MM.1S (cell line): ENCODE data around the gene SLC9A5.

ENCODE experiments used
- DNase-seq: peaks from one replicate; pipeline ENCODE4 v3.0.0-alpha.2; 2015
- H2AFZ ChIP-seq: fragments of 300-600 bp; sonication (generic); 2 replicates; pipeline ENCODE4 v1.6.0; 2016; ENCODE audit warnings: antibody characterized with exemption, low read length
- H3F3A ChIP-seq: fragments of 300-600 bp; sonication (generic); 2 replicates; pipeline ENCODE4 v1.6.1; 2016; ENCODE audit warnings: mild to moderate bottlenecking, antibody characterized with exemption, low read length, moderate library complexity, mixed read lengths; ENCODE audit not compliant: insufficient read depth
- H3K27ac ChIP-seq: fragments of 300-600 bp; sonication (generic); 2 replicates; pipeline ENCODE4 v1.5.1; 2016; ENCODE audit warnings: mild to moderate bottlenecking, low read length
- H3K27me3 ChIP-seq: fragments of 300-600 bp; sonication (generic); replicated peaks from 2 replicates; pipeline ENCODE4 v1.6.0; 2016; ENCODE audit warnings: low read length; ENCODE audit not compliant: insufficient read depth
- H3K36me3 ChIP-seq: fragments of 300-600 bp; sonication (generic); replicated peaks from 2 replicates; pipeline ENCODE4 v1.6.1; 2016; ENCODE audit warnings: mild to moderate bottlenecking, low read length, mixed read lengths; ENCODE audit not compliant: insufficient read depth
- H3K4me1 ChIP-seq: fragments of 300-600 bp; sonication (generic); 2 replicates; pipeline ENCODE4 v1.6.1; 2016; ENCODE audit warnings: low read length, mixed read lengths
- H3K4me2 ChIP-seq: fragments of 300-600 bp; sonication (generic); 2 replicates; pipeline ENCODE4 v1.6.0; 2016; ENCODE audit warnings: low read depth, low read length
- H3K4me3 ChIP-seq: fragments of 300-600 bp; sonication (generic); 2 replicates; pipeline ENCODE4 v1.5.1; 2016; ENCODE audit warnings: low read length, mixed read lengths
- H3K79me2 ChIP-seq: fragments of 300-600 bp; sonication (generic); 2 replicates; pipeline ENCODE4 v1.6.1; 2016; ENCODE audit warnings: mixed run types, low read length, mixed read lengths
- H3K9ac ChIP-seq: fragments of 300-600 bp; sonication (generic); 2 replicates; pipeline ENCODE4 v1.6.1; 2016; ENCODE audit warnings: low read length, mixed read lengths
- H3K9me2 ChIP-seq: fragments of 300-600 bp; sonication (generic); replicated peaks from 2 replicates; pipeline ENCODE4 v1.6.1; 2016; ENCODE audit warnings: mild to moderate bottlenecking, low read length, mixed read lengths; ENCODE audit not compliant: insufficient read depth
- H3K9me3 ChIP-seq: fragments of 300-600 bp; sonication (generic); replicated peaks from 2 replicates; pipeline ENCODE4 v1.6.1; 2016; ENCODE audit warnings: mild to moderate bottlenecking, low read length, mixed read lengths; ENCODE audit not compliant: insufficient read depth
- H4K20me1 ChIP-seq: fragments of 300-600 bp; sonication (generic); 2 replicates; pipeline ENCODE4 v1.6.1; 2016; ENCODE audit warnings: mild to moderate bottlenecking, low read length, moderate library complexity, mixed read lengths; ENCODE audit not compliant: insufficient read depth
- CTCF ChIP-seq: fragments of 300-600 bp; sonication (generic); IDR thresholded peaks from 2 replicates; pipeline ENCODE4 v1.5.1; 2016; ENCODE audit warnings: antibody characterized with exemption, low read length, mixed read lengths
- EZH2 ChIP-seq: fragments of 300-600 bp; sonication (generic); optimal IDR thresholded peaks from 2 replicates; pipeline ENCODE3; 2017; ENCODE audit warnings: low read depth, mild to moderate bottlenecking, antibody characterized with exemption, low read length, mixed read lengths
- EZH2phosphoT487 ChIP-seq: fragments of 300-600 bp; sonication (generic); IDR thresholded peaks from 2 replicates; pipeline ENCODE4 v1.6.1; 2018; ENCODE audit warnings: antibody characterized with exemption, low read length

SLC9A5 gene

DNA sequence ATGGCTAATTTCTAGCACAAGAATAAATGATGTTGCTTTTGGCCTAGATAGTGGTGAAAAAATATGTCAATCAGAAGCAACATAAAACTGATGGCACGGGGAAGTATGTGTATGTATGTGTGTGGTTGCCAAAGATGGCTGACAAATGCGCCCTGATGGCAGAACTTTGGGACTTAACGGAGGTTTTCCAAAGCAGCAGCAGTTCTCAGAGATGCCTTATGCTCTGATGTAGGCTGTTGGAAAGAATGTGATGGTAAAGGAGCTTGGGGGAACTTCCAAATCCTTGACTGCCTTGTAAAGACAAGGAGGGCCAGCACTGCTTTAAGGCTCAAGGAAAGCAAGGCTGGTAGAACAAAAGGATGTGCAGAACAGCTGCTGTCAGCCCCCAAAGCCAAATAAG is 61.8 kb downstream of the SLC9A5 start:
- TF ChIP-seq EZH2phosphoT487 (no peak), EZH2 (no peak), CTCF (no peak)
- Histone ChIP-seq H3K27me3 (no peaks in the 10 kb centered on the region), H3K4me2 (no peak overlapping the region), H2AFZ (no peak overlapping the region), H3K79me2 (no peaks in the 10 kb centered on the region), H3K4me3 (no peak overlapping the region), H3K36me3 (no peaks in the 10 kb centered on the region), H3K4me1 (no peaks in the 10 kb centered on the region), H3K9me2 (no peaks in the 10 kb centered on the region), H3F3A (no peaks in the 10 kb centered on the region), H4K20me1 (no peaks in the 10 kb centered on the region), H3K27ac (no peak overlapping the region), H3K9ac (no peak overlapping the region), H3K9me3 (no peaks in the 10 kb centered on the region)
- DNase-seq, result no peak

- no peak for DNase-seq
- TF ChIP-seq EZH2 (no peak), EZH2phosphoT487 (no peak), CTCF (no peak)
- Histone ChIP-seq H2AFZ (no peak overlapping the region), H3K4me1 (no peaks in the 10 kb centered on the region), H3K9me3 (no peaks in the 10 kb centered on the region), H3K4me2 (no peak overlapping the region), H3F3A (no peaks in the 10 kb centered on the region), H3K4me3 (no peak overlapping the region), H3K27me3 (no peaks in the 10 kb centered on the region), H3K9ac (no peak overlapping the region), H3K9me2 (no peaks in the 10 kb centered on the region), H4K20me1 (no peaks in the 10 kb centered on the region), H3K79me2 (no peaks in the 10 kb centered on the region), H3K27ac (no peak overlapping the region), H3K36me3 (no peaks in the 10 kb centered on the region)
Measured at GRCh38 chr16:67311607-67312488, 63.1 kb downstream of the SLC9A5 start.

DNA sequence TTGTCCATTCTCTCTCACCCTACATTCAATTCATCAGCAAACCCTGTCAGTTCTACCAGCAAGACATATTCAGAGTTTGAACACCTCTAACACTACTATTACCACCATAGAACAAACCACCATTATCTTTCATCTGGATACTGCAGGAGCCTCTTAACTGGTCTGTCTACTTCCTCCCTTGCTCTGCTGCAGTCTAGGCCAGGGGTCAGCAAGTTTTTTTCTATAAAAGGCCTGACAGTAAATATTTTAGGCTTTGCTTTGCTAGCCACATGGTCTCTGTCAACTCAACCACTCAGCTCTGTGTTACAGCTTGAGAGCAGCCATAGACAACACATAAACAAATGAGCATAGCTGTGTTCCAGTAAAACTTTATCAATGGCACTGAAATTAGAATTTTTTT is 63.9 kb downstream of the SLC9A5 start:
- H3K9ac ChIP-seq, result no peak overlapping the region
- no peak overlapping the region for H2AFZ ChIP-seq

More for the DNA sequence above, 63.9 kb downstream of the SLC9A5 start:
- no peak overlapping the region for H3K27ac ChIP-seq
- no peaks in the 10 kb centered on the region for H3K9me2 ChIP-seq
- TF ChIP-seq EZH2 (no peak), CTCF (no peak)
- H3K4me2 ChIP-seq, result no peak overlapping the region
- H4K20me1 ChIP-seq, result no peaks in the 10 kb centered on the region
- H3F3A ChIP-seq, result no peaks in the 10 kb centered on the region
- H3K4me1 ChIP-seq, result no peaks in the 10 kb centered on the region
- no peaks in the 10 kb centered on the region for H3K9me3 ChIP-seq
- no peaks in the 10 kb centered on the region for H3K79me2 ChIP-seq
- H3K27me3 ChIP-seq, result no peaks in the 10 kb centered on the region
- H3K36me3 ChIP-seq, result no peaks in the 10 kb centered on the region
- H3K4me3 ChIP-seq, result no peak overlapping the region
- no peak for DNase-seq
